Measurements from ENCODE around the gene TMCO4.

The TMCO4 gene

GRCh38 chr1:19737104-19737825 is 62.5 kb downstream of the TMCO4 start:
- H3K27ac ChIP-seq (ENCODE audit: insufficient read depth, low read depth, low read length, poor library complexity, severe bottlenecking) = no peak overlapping the region
- no peaks in the 10 kb centered on the region for H3K36me3 ChIP-seq (ENCODE audit: control insufficient read depth, insufficient read depth, low read length)
- no peak overlapping the region for H3K4me3 ChIP-seq (ENCODE audit: insufficient read depth, low read depth, low read length)
- H3K27me3 ChIP-seq (ENCODE audit: control insufficient read depth, insufficient read depth, low read length, poor library complexity, severe bottlenecking) = no peaks in the 10 kb centered on the region
- H3K4me1 ChIP-seq (ENCODE audit: control insufficient read depth, insufficient read depth, low read length) = no peaks in the 10 kb centered on the region
- H3K9me3 ChIP-seq (ENCODE audit: control insufficient read depth, low read length) = no peaks in the 10 kb centered on the region
- 83 to 84% methylated on average over 8 to 9 of the region's 9 CpGs for WGBS, 2 experiments

- Histone ChIP-seq H3K9me3 (ENCODE audit: control insufficient read depth, low read length) (no peaks in the 10 kb centered on the region), H3K4me3 (ENCODE audit: insufficient read depth, low read depth, low read length) (no peak overlapping the region), H3K27ac (ENCODE audit: insufficient read depth, low read depth, low read length, poor library complexity, severe bottlenecking) (no peak overlapping the region), H3K36me3 (ENCODE audit: control insufficient read depth, insufficient read depth, low read length) (no peaks in the 10 kb centered on the region), H3K27me3 (ENCODE audit: control insufficient read depth, insufficient read depth, low read length, poor library complexity, severe bottlenecking) (no peaks in the 10 kb centered on the region), H3K4me1 (ENCODE audit: control insufficient read depth, insufficient read depth, low read length) (no peaks in the 10 kb centered on the region)
- 91 to 93% methylated on average over 10 of the region's 10 CpGs for WGBS, 2 experiments
Measured at GRCh38 chr1:19735440-19736127, 64.1 kb downstream of the TMCO4 start.

- 88% methylated on average over 8 of the region's 8 CpGs for WGBS, 2 experiments
- H3K9me3 ChIP-seq (ENCODE audit: control insufficient read depth, low read length) = no peaks in the 10 kb centered on the region
- H3K4me1 ChIP-seq (ENCODE audit: control insufficient read depth, insufficient read depth, low read length) = no peaks in the 10 kb centered on the region
- no peak overlapping the region for H3K27ac ChIP-seq (ENCODE audit: insufficient read depth, low read depth, low read length, poor library complexity, severe bottlenecking)
- no peaks in the 10 kb centered on the region for H3K27me3 ChIP-seq (ENCODE audit: control insufficient read depth, insufficient read depth, low read length, poor library complexity, severe bottlenecking)
- no peak overlapping the region for H3K4me3 ChIP-seq (ENCODE audit: insufficient read depth, low read depth, low read length)
- H3K36me3 ChIP-seq (ENCODE audit: control insufficient read depth, insufficient read depth, low read length) = no peaks in the 10 kb centered on the region
Measured at GRCh38 chr1:19734472-19734999, 65.2 kb downstream of the TMCO4 start.

GRCh38 chr1:19734056-19734455 is 65.7 kb downstream of the TMCO4 start:
- Histone ChIP-seq H3K9me3 (ENCODE audit: control insufficient read depth, low read length) (no peaks in the 10 kb centered on the region), H3K4me3 (ENCODE audit: insufficient read depth, low read depth, low read length) (no peak overlapping the region), H3K4me1 (ENCODE audit: control insufficient read depth, insufficient read depth, low read length) (no peaks in the 10 kb centered on the region), H3K27me3 (ENCODE audit: control insufficient read depth, insufficient read depth, low read length, poor library complexity, severe bottlenecking) (no peaks in the 10 kb centered on the region), H3K27ac (ENCODE audit: insufficient read depth, low read depth, low read length, poor library complexity, severe bottlenecking) (no peak overlapping the region), H3K36me3 (ENCODE audit: control insufficient read depth, insufficient read depth, low read length) (no peaks in the 10 kb centered on the region)
- 87 to 92% methylated on average over 8 of the region's 8 CpGs for WGBS, 2 experiments

- Histone ChIP-seq H3K4me3 (ENCODE audit: insufficient read depth, low read depth, low read length) (no peak overlapping the region), H3K27me3 (ENCODE audit: control insufficient read depth, insufficient read depth, low read length, poor library complexity, severe bottlenecking) (no peaks in the 10 kb centered on the region), H3K27ac (ENCODE audit: insufficient read depth, low read depth, low read length, poor library complexity, severe bottlenecking) (no peak overlapping the region), H3K9me3 (ENCODE audit: control insufficient read depth, low read length) (no peaks in the 10 kb centered on the region), H3K4me1 (ENCODE audit: control insufficient read depth, insufficient read depth, low read length) (no peaks in the 10 kb centered on the region), H3K36me3 (ENCODE audit: control insufficient read depth, insufficient read depth, low read length) (no peaks in the 10 kb centered on the region)
- WGBS, 2 experiments = 96 to 97% methylated on average over 4 to 5 of the region's 5 CpGs
Measured at GRCh38 chr1:19733615-19734014, 66.1 kb downstream of the TMCO4 start.

DNA sequence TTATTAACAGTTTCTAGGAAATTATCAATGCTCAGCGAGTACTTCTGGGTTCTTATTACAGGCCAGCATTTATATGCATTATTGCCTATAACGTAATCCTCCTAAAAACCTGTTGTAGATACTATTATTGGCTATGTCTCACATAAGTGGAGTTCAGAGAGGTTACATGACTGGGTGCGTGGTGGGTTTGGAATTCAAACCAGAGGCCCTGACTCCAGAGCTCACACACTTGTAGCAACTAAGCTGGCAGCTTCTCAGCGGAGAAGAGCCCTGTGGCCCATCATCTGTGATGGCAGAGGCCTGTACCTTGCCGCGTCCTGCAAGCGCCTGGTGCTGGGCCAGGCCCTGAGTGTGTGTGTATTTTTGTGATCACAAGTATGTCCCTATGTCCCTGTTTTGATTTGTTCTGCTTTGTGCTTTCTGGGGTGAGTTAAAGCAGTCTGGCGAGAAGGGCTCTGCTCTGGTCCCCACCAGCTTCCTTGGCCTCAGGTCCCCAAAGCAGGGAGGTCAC is 68.3 kb downstream of the TMCO4 start:
- H3K9me3 ChIP-seq (ENCODE audit: control insufficient read depth, low read length) = no peaks in the 10 kb centered on the region
- WGBS, 2 experiments = 92 to 95% methylated on average over 8 of the region's 8 CpGs
- no peak overlapping the region for H3K27ac ChIP-seq (ENCODE audit: insufficient read depth, low read depth, low read length, poor library complexity, severe bottlenecking)

GRCh38 chr1:19730793-19731192 is 68.9 kb downstream of the TMCO4 start:
- Histone ChIP-seq H3K4me3 (ENCODE audit: insufficient read depth, low read depth, low read length) (no peak overlapping the region), H3K4me1 (ENCODE audit: control insufficient read depth, insufficient read depth, low read length) (no peaks in the 10 kb centered on the region), H3K36me3 (ENCODE audit: control insufficient read depth, insufficient read depth, low read length) (no peaks in the 10 kb centered on the region), H3K27me3 (ENCODE audit: control insufficient read depth, insufficient read depth, low read length, poor library complexity, severe bottlenecking) (no peaks in the 10 kb centered on the region), H3K9me3 (ENCODE audit: control insufficient read depth, low read length) (no peaks in the 10 kb centered on the region), H3K27ac (ENCODE audit: insufficient read depth, low read depth, low read length, poor library complexity, severe bottlenecking) (no peak overlapping the region)
- 63 to 72% methylated on average over 3 of the region's 3 CpGs for WGBS, 2 experiments

More for the DNA sequence above, 68.3 kb downstream of the TMCO4 start:
- H3K4me1 ChIP-seq (ENCODE audit: control insufficient read depth, insufficient read depth, low read length) = no peaks in the 10 kb centered on the region
- H3K4me3 ChIP-seq (ENCODE audit: insufficient read depth, low read depth, low read length) = no peak overlapping the region
- H3K36me3 ChIP-seq (ENCODE audit: control insufficient read depth, insufficient read depth, low read length) = no peaks in the 10 kb centered on the region
- no peaks in the 10 kb centered on the region for H3K27me3 ChIP-seq (ENCODE audit: control insufficient read depth, insufficient read depth, low read length, poor library complexity, severe bottlenecking)

GRCh38 chr1:19730232-19730631 is 69.5 kb downstream of the TMCO4 start:
- WGBS, 2 experiments = 95 to 97% methylated on average over 3 of the region's 3 CpGs
- Histone ChIP-seq H3K4me1 (ENCODE audit: control insufficient read depth, insufficient read depth, low read length) (no peaks in the 10 kb centered on the region), H3K9me3 (ENCODE audit: control insufficient read depth, low read length) (no peaks in the 10 kb centered on the region), H3K4me3 (ENCODE audit: insufficient read depth, low read depth, low read length) (no peak overlapping the region), H3K36me3 (ENCODE audit: control insufficient read depth, insufficient read depth, low read length) (no peaks in the 10 kb centered on the region), H3K27ac (ENCODE audit: insufficient read depth, low read depth, low read length, poor library complexity, severe bottlenecking) (no peak overlapping the region), H3K27me3 (ENCODE audit: control insufficient read depth, insufficient read depth, low read length, poor library complexity, severe bottlenecking) (no peaks in the 10 kb centered on the region)

DNA sequence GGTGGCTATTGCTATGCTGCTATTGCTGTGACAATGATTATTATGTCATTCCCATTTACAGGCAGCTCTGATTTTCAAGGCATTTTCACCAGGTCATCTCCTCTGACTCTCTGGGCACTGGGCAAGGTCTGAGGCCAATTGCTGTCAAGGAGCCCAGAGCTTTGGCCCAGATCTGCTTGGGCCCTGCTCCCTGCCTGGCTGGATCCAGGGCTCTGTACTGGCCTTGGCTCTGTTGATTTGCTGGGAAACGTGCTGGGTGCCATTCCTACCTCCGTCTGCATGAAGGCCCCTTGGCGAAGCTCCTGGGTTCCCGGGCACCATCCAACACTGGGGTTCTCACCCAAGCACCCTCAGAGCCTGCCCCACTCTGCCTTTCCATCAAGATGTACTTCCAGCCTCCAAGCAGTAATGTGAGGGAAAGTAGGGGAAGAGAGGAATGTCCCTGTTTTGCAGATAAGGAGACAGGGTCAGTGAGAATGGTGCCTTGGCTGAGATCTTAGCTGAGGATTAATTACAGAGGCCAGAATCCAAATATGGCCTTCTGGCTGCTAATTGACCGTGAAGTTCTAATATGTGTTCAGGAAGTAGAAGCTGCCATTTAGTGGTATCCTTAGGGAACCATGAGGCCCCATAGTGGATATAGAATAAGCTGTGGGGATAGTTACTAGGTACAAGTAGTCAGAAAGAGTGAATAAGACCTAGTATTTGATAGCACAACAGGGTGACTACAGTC is 71.1 kb downstream of the TMCO4 start:
- Histone ChIP-seq H3K36me3 (ENCODE audit: control insufficient read depth, insufficient read depth, low read length) (no peaks in the 10 kb centered on the region), H3K4me1 (ENCODE audit: control insufficient read depth, insufficient read depth, low read length) (no peaks in the 10 kb centered on the region), H3K27me3 (ENCODE audit: control insufficient read depth, insufficient read depth, low read length, poor library complexity, severe bottlenecking) (no peaks in the 10 kb centered on the region), H3K27ac (ENCODE audit: insufficient read depth, low read depth, low read length, poor library complexity, severe bottlenecking) (no peak overlapping the region), H3K9me3 (ENCODE audit: control insufficient read depth, low read length) (no peaks in the 10 kb centered on the region), H3K4me3 (ENCODE audit: insufficient read depth, low read depth, low read length) (no peak overlapping the region)
- 92 to 95% methylated on average over 5 of the region's 5 CpGs for WGBS, 2 experiments

DNA sequence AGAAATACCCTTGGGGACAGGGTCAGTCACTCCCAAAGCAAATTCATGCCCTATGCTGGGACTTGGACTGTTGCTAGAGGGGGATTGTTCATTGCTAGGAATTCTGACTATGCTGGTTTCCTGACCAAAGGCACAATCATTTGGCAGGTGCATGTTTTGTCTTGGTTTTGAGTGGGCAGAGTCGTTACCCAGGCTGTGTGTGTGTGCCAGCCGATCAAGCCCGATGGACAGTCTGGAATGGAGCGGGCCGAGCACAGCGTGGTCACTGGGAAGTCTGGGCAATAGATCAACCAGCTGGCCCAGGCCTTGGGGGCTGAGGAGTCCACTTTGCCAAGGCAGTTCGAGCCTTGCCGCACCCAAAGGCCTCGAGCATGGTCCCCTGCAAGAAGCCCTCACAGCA is 74.1 kb downstream of the TMCO4 start:
- H3K27me3 ChIP-seq (ENCODE audit: control insufficient read depth, insufficient read depth, low read length, poor library complexity, severe bottlenecking) = no peaks in the 10 kb centered on the region

More for the DNA sequence above, 74.1 kb downstream of the TMCO4 start:
- WGBS, 2 experiments = 95 to 97% methylated on average over 9 of the region's 9 CpGs
- no peaks in the 10 kb centered on the region for H3K4me1 ChIP-seq (ENCODE audit: control insufficient read depth, insufficient read depth, low read length)
- no peak overlapping the region for H3K27ac ChIP-seq (ENCODE audit: insufficient read depth, low read depth, low read length, poor library complexity, severe bottlenecking)
- no peak overlapping the region for H3K4me3 ChIP-seq (ENCODE audit: insufficient read depth, low read depth, low read length)
- no peaks in the 10 kb centered on the region for H3K9me3 ChIP-seq (ENCODE audit: control insufficient read depth, low read length)
- no peaks in the 10 kb centered on the region for H3K36me3 ChIP-seq (ENCODE audit: control insufficient read depth, insufficient read depth, low read length)
